GM18498 (cell line): Measurements from ENCODE around the gene MYRF.
A peak's percentile ranks its signal among the peaks of the same experiment; 100 is the strongest.

Experiments
- ATAC-seq: cut with Tn5 transposase; IDR thresholded peaks from one replicate; pipeline ENCODE4 v1.9.1; 2021; ENCODE audit warnings: mild to moderate bottlenecking, moderate library complexity; ENCODE audit not compliant: unreplicated experiment

The MYRF gene

DNA sequence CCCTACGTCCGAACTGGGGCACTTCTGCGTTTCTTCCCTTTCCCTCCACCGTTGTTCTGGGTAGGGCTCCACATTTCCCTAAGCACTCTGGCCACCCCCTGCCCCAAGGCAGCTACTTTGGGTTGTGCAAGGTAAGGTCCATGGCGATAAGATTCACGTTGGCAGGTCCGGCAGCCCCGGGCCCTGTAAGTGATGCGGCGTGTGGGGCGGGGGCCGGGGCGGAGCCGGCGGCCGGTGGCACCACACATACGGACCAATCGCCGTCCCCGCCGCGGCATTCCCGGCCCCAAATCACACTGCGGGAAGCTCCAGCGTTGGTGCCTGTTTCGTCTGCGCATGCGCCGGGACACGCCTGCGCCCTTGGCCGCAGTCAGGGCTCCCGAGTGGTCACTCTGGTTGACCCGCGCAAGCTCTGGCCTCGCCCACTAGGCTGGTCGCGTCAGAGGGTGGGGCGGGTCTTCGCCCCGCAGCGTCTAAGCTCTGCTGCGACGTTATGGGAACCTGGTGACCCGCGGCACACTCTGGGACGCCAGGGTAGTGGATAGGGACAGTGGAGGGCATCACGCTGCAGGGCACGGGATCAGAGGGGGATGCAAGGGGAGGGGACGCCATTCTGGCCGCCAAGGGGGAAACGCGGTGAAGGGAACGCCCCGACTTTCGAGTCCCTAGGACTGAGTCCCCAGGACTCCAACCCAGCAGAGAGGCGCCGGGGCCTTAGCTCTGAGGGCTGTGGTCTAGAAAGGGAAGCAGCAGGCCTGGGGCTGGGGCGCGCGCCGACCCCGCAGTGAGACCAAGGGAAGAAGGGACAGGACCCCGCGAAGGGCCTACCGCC is 62.7 kb downstream of the MYRF start:
- ATAC-seq: peak; percentile 42

DNA sequence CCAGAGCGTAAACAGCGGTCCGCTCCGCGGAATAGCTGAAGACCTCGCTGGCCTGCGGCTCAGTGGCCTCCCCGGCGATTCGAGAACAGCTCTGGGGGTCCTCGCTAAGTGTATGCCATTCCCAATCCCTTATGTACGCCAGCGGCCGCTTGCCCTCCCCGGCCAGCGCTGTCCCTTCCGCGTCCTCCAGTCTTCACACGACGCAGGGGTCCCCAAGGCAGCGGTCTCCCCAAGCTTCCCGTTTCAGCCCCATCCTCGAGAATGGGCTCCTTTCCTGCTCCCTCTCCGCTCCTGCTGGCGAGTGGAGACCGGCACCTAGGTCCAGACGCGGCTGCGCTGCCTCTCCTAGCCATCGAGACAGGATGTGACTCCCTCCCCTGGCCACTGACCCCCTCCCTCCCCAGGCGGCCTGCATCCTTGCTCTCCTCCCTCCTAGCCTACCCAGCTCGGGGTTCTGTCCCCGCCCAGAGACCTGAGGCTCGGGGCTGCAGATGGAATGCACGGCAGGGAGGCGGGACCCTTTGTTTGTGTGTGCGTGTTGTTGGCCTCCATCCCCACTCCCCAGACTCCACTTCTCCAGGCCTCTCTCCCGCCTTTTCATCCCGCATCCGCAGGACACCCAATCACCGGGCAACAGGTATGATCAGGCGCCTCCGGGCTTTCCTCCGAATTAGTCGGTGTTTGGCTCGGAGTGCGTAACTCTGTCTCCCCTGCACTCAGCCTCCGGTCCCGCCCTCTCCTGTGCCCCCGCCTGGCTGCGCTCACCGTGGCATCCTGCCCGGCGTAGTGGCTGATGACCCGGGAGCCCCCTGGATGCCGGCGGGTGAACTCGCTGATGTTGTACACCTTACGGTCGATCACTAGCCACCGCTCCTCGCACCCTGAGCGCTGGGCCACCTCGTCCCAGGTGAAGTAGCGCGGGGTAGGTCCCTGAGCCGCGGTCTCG is 63.6 kb downstream of the MYRF start:
- ATAC-seq: peak; percentile 39

DNA sequence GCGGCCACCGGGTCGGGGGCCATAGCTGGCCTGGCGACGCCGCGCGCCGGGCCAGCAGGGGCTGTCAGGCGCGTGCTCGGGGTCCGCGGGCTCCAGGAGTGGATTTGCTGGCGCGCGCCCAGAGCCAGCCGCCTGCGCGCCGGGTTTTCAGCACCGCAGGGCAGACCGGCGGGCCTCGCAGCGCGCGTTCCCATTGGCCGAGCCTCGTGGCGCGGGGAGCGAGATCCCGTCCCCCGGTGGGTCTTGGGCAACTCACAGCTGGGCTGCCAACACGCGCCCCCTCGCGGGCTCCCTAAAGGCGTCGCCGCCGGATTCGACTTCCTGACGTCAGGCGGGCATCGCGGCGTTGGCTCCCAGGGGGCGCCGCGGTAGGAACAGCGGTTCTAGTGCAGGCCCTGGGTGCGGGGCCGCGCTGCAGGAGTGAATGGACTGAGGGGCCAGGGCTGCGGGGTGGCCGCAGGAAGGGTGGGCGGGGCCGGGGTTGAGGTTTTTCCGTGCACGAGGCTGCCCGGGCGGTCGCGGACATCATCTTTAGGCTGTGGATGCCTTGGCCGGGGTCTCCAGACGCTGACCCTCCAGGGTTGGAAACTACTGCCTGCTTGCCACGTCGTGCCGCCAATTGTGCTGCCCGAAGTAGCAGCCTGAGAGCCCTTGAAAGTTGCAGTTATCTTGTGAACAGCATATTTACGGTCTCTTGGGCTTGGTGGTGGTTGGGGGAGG is 64.5 kb downstream of the MYRF start, which contains the start of gene FADS1:
Gene FADS1, minus strand, starts transcription at position 268 of the 720 bp plus-strand sequence. Its CDS starts 74 bp downstream, at position 194.
- peak; percentile 57 for ATAC-seq

GRCh38 chr11:61817471-61818202 is 65.2 kb downstream of the MYRF start:
- ATAC-seq: no peak

DNA sequence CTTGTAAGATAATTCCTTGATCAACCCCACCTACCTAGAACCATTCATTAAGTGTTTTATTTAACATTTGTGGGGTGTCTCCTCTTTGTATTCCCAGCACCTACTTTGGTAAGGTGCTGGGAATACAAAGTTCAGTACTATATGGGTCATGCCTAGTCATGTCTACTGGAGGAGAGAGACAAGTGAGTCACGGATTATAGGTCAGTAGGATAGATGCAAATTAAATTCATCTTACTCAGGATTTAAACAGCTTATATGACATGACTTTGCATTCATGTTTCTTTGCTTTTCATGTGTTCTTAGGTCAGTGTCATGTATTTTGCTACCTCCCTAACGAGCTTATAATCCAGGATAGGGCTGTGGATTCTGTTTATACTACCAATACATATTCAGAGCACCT is 67.7 kb downstream of the MYRF start:
- no peak for ATAC-seq

DNA sequence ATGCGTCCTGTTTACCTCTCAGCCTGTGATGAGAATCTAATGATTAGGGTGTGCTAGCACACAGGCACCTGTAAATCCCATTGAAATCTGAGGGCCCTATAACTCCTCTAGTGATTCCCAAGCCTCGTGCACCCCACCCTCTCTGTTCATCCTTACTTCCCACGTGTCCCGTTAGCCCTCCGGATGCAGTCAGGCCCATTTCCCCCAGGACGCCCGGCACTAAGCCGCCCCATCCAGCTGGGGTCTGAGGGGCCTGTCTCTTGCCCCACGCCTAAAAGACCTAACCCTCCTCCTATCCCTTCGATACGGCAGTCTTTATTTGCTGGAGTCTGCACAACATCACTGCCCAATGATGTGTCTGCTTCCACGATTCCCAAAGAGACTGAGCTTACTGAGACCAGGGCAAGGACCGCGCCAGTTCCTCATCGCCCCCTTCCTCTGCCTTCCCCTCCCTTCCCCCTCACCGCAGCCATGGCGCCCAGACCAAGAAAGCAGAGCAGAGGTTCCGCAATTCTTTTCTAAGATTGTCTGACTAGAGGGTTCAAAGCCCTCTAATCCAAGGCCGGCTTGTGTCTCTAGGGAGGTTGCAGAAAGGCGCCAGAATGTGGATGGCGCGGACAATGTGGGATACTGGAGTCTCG is 74.6 kb downstream of the MYRF start:
- ATAC-seq: peak; percentile 7

DNA sequence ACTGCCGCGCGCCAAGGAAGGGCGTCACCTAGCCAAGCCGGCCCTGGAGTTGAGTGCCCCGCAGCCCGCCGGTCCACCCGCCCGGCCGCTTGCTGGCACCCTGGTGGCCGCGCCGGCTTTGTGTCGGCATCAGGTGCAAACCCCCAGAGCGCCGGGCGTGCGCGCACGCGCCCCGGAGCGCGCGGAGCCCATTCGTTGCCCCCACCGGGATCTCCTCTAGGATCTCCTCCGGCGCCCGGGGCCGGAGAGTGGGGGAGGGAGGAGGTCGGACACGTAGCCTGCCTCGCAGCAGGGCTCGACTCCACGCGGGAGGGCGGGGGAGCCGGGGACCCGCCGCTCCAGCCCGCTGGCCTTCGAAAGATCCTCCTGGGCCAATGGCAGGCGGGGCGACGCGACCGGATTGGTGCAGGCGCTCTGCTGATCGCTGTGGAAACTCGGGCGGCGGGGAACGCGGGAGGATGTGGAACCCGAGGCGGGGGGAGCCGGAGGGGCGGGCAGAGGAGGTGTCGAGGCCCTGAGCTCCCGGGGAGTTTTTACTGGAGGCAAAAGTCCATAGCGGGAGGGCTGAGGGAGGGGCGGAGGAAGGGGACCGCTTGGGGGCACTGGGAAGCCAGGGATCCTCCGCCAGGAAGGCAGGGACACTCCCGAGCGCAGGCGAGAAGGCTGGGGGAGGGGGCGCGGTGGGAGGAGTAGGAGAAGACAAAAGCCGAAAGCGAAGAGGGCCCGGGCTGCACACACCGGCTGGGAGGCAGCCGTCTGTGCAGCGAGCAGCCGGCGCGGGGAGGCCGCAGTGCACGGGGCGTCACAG is 75.3 kb downstream of the MYRF start, which contains the start of gene FADS2:
Gene FADS2, plus strand, starts transcription at position 730 of the 808 bp plus-strand sequence. CDS start 91 bp downstream, outside the sequence.
- ATAC-seq: peak; percentile 74

DNA sequence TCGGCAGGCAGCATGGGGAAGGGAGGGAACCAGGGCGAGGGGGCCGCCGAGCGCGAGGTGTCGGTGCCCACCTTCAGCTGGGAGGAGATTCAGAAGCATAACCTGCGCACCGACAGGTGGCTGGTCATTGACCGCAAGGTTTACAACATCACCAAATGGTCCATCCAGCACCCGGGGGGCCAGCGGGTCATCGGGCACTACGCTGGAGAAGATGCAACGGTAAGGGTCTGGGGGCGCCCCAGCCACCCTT is 75.9 kb downstream of the MYRF start:
- peak; percentile 6 for ATAC-seq

- ATAC-seq: peak; percentile 28
Observed at GRCh38 chr11:61828629-61829407, 76.4 kb downstream of the MYRF start.

GRCh38 chr11:61829806-61830205 is 77.4 kb downstream of the MYRF start:
- no peak for ATAC-seq

DNA sequence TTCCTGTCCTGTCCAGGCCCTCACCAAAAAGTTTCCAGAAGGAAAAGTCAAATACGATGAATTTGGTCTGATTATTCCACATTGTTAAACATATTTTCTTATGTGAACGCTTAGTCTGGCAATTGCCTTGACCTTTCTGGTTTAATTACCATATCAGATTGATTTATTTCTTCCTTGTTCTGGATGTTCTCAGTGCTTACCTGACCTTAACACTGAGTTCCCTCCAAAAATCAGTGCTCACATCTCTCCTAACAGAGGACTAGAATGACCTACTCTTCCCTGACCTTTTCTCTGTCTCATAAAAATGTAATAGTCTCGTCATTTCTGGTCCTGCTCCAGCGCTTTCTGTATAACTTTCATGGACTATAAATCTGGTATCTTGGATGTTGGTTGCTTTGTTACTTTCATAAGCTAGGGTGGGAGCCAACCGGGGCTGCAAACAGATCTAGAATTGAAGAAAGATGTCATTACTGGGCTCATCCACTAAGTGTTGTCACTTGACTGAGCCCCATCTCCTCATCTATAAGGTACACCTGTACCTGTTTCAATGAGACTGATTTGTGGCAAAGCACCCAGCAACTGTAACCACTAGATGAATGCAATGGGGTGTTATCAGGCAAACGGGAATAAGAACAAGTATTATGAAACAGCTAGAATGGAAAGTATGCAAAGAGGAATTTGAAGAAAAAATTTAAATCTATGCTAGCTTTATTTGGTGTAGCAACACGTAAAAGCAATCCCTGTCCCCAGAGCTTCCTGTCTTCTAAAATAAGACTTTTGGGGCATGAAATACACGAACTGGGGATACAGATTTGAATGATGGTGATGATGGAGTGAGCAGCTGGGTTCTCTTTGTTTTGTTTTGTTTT is 78.0 kb downstream of the MYRF start:
- ATAC-seq: no peak

GRCh38 chr11:61832207-61832606 is 79.8 kb downstream of the MYRF start:
- no peak for ATAC-seq

DNA sequence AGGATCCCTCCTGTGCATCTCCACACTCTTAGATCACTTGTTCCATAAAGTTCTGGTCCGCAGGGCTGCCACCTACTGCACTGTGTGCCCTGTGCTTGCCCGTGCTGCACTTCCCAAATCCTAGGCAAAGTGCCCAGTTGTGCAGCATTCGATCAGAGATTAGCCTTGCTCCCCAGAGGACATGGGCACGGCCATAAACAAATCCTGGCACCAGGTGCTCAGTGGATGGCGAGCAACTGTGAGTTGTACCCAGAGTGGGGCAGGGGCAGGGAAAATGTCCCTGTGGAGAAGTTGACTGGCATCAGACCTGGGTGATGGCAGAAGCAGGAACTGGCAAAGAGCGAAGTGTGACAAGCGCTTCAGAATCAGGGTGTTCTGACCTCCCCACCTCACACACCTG is 80.3 kb downstream of the MYRF start:
- no peak for ATAC-seq

- no peak for ATAC-seq
Observed at GRCh38 chr11:61833471-61833870, 81.0 kb downstream of the MYRF start.

- ATAC-seq: no peak
Observed at GRCh38 chr11:61833926-61834277, 81.5 kb downstream of the MYRF start.

- peak; percentile 90 for ATAC-seq
Observed at GRCh38 chr11:61834278-61835048, 82.0 kb downstream of the MYRF start.

DNA sequence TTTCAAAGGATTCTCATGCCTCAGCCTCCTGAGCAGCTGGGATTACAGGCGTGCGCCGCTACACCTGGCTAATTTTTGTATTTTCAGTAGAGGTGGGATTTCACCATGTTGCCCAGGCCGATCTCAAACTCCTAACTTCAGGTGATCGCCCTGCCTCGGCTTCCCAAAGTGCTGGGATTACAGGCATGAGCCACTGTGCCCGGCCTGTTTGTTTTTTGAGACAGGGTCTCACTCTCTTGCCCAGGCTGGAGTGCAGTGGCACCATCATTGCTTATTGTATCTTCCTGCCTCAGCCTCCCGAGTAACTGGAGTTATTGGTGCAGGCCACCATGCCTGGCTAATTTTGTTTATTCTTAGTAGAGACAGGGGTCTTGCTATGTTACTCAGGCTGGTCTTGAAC is 83.8 kb downstream of the MYRF start:
- no peak for ATAC-seq
